ENCODE results near the gene KLK3. TPM values are rescaled to one million over a fixed set of nuclear protein-coding genes. Genes with fewer than 3 reads are reported as not detected.
A peak's percentile ranks its signal among the peaks of the same experiment; 100 is the strongest.

KLK3 gene
- total RNA-seq, 1 experiment from 2014 or later = not detected

- Histone ChIP-seq H3K4me3 (no peak overlapping the region), H3K36me3 (no peaks in the 10 kb centered on the region), H3K9me3 (no peaks in the 10 kb centered on the region), H3K27me3 (peaks cover 68% of the 10 kb centered on the region)
- peak; percentile 73 for DNase-seq
Measured at GRCh38 chr19:50909240-50910070, 54.7 kb downstream of the KLK3 start.

Other genes with a start within 250 kb of the KLK3 start
- gene SYT3, start 215.0 kb upstream of the KLK3 start, total RNA-seq (2014; rRNA removed; shearing (Covaris generic); ENCODE audit: low replicate concordance) = not detected in 2 replicates
- gene C19orf81, start 205.5 kb upstream of the KLK3 start, total RNA-seq (2014; rRNA removed; shearing (Covaris generic); ENCODE audit: low replicate concordance) = 0.33 TPM in 1 of 2 replicates, not detected in the other
- 3.1 and 3.6 TPM in 2 replicates for gene SHANK1, start 135.1 kb upstream of the KLK3 start, total RNA-seq (2014; rRNA removed; shearing (Covaris generic); ENCODE audit: low replicate concordance)
- gene CLEC11A, start 131.6 kb upstream of the KLK3 start, total RNA-seq (2014; rRNA removed; shearing (Covaris generic); ENCODE audit: low replicate concordance) = 105 and 139 TPM in 2 replicates
- gene GPR32, start 84.5 kb upstream of the KLK3 start, total RNA-seq (2014; rRNA removed; shearing (Covaris generic); ENCODE audit: low replicate concordance) = not detected in 2 replicates
- not detected in 2 replicates for gene ACP4, start 64.5 kb upstream of the KLK3 start, total RNA-seq (2014; rRNA removed; shearing (Covaris generic); ENCODE audit: low replicate concordance)
- not detected in 2 replicates for gene KLK1, start 31.1 kb upstream of the KLK3 start, total RNA-seq (2014; rRNA removed; shearing (Covaris generic); ENCODE audit: low replicate concordance)
- not detected in 2 replicates for gene KLK15, start 21.3 kb upstream of the KLK3 start, total RNA-seq (2014; rRNA removed; shearing (Covaris generic); ENCODE audit: low replicate concordance)
- gene KLK2, start 18.5 kb downstream of the KLK3 start, total RNA-seq (2014; rRNA removed; shearing (Covaris generic); ENCODE audit: low replicate concordance) = not detected in 2 replicates
- not detected in 2 replicates for gene KLK4, start 56.5 kb downstream of the KLK3 start, total RNA-seq (2014; rRNA removed; shearing (Covaris generic); ENCODE audit: low replicate concordance)
- gene KLK5, start 98.1 kb downstream of the KLK3 start, total RNA-seq (2014; rRNA removed; shearing (Covaris generic); ENCODE audit: low replicate concordance) = 278 and 454 TPM in 2 replicates
- gene KLK6, start 114.7 kb downstream of the KLK3 start, total RNA-seq (2014; rRNA removed; shearing (Covaris generic); ENCODE audit: low replicate concordance) = 4.8 and 8.5 TPM in 2 replicates
- gene KLK7, start 129.0 kb downstream of the KLK3 start, total RNA-seq (2014; rRNA removed; shearing (Covaris generic); ENCODE audit: low replicate concordance) = 17.9 and 31.4 TPM in 2 replicates
- gene KLK8, start 146.7 kb downstream of the KLK3 start, total RNA-seq (2014; rRNA removed; shearing (Covaris generic); ENCODE audit: low replicate concordance) = not detected in 2 replicates
- gene KLK10, start 164.8 kb downstream of the KLK3 start, total RNA-seq (2014; rRNA removed; shearing (Covaris generic); ENCODE audit: low replicate concordance) = 1.5 and 7.0 TPM in 2 replicates
- not detected in 2 replicates for gene KLK11, start 171.7 kb downstream of the KLK3 start, total RNA-seq (2014; rRNA removed; shearing (Covaris generic); ENCODE audit: low replicate concordance)
- not detected in 2 replicates for gene KLK12, start 180.1 kb downstream of the KLK3 start, total RNA-seq (2014; rRNA removed; shearing (Covaris generic); ENCODE audit: low replicate concordance)
- gene KLK13, start 210.2 kb downstream of the KLK3 start, total RNA-seq (2014; rRNA removed; shearing (Covaris generic); ENCODE audit: low replicate concordance) = not detected in 2 replicates
- not detected in 2 replicates for gene KLK14, start 228.0 kb downstream of the KLK3 start, total RNA-seq (2014; rRNA removed; shearing (Covaris generic); ENCODE audit: low replicate concordance)

All from MG63 (cell line).